Measurements from ENCODE around the gene PNMA8C.

DNA sequence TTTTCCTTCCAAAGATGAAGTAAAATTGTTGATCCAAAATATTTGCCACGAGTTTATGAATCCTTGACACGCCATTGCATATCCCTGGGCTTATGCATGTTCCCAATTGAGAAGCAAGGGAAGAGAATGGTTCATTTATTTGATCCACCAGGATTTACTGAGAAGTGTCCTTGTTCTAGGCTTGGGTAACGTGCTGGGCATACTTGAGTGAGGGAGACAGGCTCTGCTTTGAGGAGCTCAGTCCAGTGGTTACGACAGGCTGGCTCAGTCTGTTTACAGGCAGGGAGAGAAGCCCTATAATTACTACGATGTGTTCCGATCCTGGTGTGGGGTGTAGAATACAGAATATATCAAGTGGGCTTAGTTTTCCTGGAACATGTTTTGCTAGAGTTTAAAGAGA, 6.3 kb upstream of the PNMA8C start:
- TF ChIP-seq POLR2A (IDR thresholded peaks at IDR 0.05; ENCODE audit: low read length) (no peak), GATA1 (IDR thresholded peaks at IDR 0.05; ENCODE audit: low read depth, low read length) (no peak)
